HG03066 (cell line): Measurements from ENCODE around the gene NUDT2.

Source experiments
- ATAC-seq: cut with Tn5 transposase; IDR thresholded peaks from one replicate; pipeline ENCODE4 v1.9.1; 2021; ENCODE audit warnings: low read depth; ENCODE audit not compliant: unreplicated experiment

The NUDT2 gene

GRCh38 chr9:34382879-34383278 is 53.5 kb downstream of the NUDT2 start:
- ATAC-seq = no peak

- ATAC-seq = no peak
Observed at GRCh38 chr9:34383904-34384303, 54.5 kb downstream of the NUDT2 start.

- no peak for ATAC-seq
Observed at GRCh38 chr9:34384368-34385165, 55.2 kb downstream of the NUDT2 start.

- ATAC-seq = no peak
Observed at GRCh38 chr9:34385561-34386230, 56.3 kb downstream of the NUDT2 start.

- no peak for ATAC-seq
Observed at GRCh38 chr9:34386656-34387055, 57.3 kb downstream of the NUDT2 start.

GRCh38 chr9:34387239-34387638 is 57.9 kb downstream of the NUDT2 start:
- ATAC-seq = no peak

- no peak for ATAC-seq
Observed at GRCh38 chr9:34392511-34392910, 63.1 kb downstream of the NUDT2 start.
